ENCODE data around the gene SHH. TPM values are rescaled to one million over a fixed set of nuclear protein-coding genes. Genes with fewer than 3 reads are reported as not detected.
A peak's percentile ranks its signal among the peaks of the same experiment; 100 is the strongest.

The SHH gene
- total and polyA plus RNA-seq, 11 donors, result not detected

GRCh38 chr7:155803418-155804376 is 8.6 kb downstream of the SHH start:
- peaks cover 57 to 100% (median 82%) of the 10 kb centered on the region in 9 donors for H3K27me3 ChIP-seq
- intact Hi-C loops (cut with DNase I), result loop anchor here in 6 of 10 donors (2.0 to 10.0 kb wide), 4 partner anchors 669 to 1011 kb away; no protein-coding TSS in a partner anchor

GRCh38 chr7:155802906-155803417 is 9.3 kb downstream of the SHH start:
- intact Hi-C loops (cut with DNase I), result loop anchor here in 5 of 10 donors (5.0 to 10.0 kb wide), 3 partner anchors 669 to 1012 kb away; no protein-coding TSS in a partner anchor
- TF ChIP-seq POLR2A (IDR thresholded peaks at IDR 0.05), result no peak
- no peak for TF ChIP-seq CTCF (IDR thresholded peaks at IDR 0.05)
- Histone ChIP-seq H3K36me3 (no peaks in the 10 kb centered on the region), H3K4me1 (peaks cover 0 to 48% (median 24%) of the 10 kb centered on the region in 12 donors), H3K9me3 (no peaks in the 10 kb centered on the region), H3K4me3 (peak overlapping the region in 5 of 12 donors; percentile 4 to 42 (median 33)), H3K27me3 (peaks cover 50 to 98% (median 75%) of the 10 kb centered on the region in 9 donors), H3K27ac (no peak overlapping the region)
- no peak for ATAC-seq
- peak in 2 of 5 donors; percentile 7 to 27 for DNase-seq
- WGBS, 4 donors, result 2 to 8% (median 4%) methylated on average over 8 to 70 of the region's 70 CpGs

More at GRCh38 chr7:155803418-155804376, 8.6 kb downstream of the SHH start:
- WGBS, 4 donors, result 1 to 2% (median 1%) methylated on average over 27 to 96 of the region's 96 CpGs
- Histone ChIP-seq H3K4me3 (peak overlapping the region; percentile 4 to 45 (median 26)), H3K36me3 (no peaks in the 10 kb centered on the region), H3K9me3 (no peaks in the 10 kb centered on the region), H3K27ac (no peak overlapping the region), H3K4me1 (peaks cover 0 to 55% (median 26%) of the 10 kb centered on the region in 12 donors)
- ATAC-seq, result peak in 1 of 4 donors; percentile 32
- TF ChIP-seq CTCF (IDR thresholded peaks at IDR 0.05), result no peak
- TF ChIP-seq POLR2A (IDR thresholded peaks at IDR 0.05), result no peak
- DNase-seq, result peak in 2 of 5 donors; percentile 18 to 61

GRCh38 chr7:155802291-155802690 is 10.0 kb downstream of the SHH start:
- Histone ChIP-seq H3K4me3 (no peak overlapping the region), H3K27me3 (peaks cover 44 to 98% (median 73%) of the 10 kb centered on the region in 9 donors), H3K36me3 (no peaks in the 10 kb centered on the region), H3K9me3 (no peaks in the 10 kb centered on the region), H3K4me1 (peaks cover 0 to 42% (median 24%) of the 10 kb centered on the region in 12 donors), H3K27ac (no peak overlapping the region)
- 37 to 45% (median 40%) methylated on average over 6 of the region's 6 CpGs for WGBS, 4 donors
- DNase-seq, result no peak
- ATAC-seq, result no peak
- TF ChIP-seq POLR2A (IDR thresholded peaks at IDR 0.05) (no peak), CTCF (IDR thresholded peaks at IDR 0.05) (no peak)
- intact Hi-C loops (cut with DNase I), result loop anchor here in 5 of 10 donors (5.0 to 10.0 kb wide), 3 partner anchors 670 to 1013 kb away; no protein-coding TSS in a partner anchor
